ENCODE data around the gene DBF4B. TPM values are rescaled to one million over a fixed set of nuclear protein-coding genes. Genes with fewer than 3 reads are reported as not detected.

The DBF4B gene
- total RNA-seq, 2 experiments from 2014 or later = 1.5 TPM

DNA sequence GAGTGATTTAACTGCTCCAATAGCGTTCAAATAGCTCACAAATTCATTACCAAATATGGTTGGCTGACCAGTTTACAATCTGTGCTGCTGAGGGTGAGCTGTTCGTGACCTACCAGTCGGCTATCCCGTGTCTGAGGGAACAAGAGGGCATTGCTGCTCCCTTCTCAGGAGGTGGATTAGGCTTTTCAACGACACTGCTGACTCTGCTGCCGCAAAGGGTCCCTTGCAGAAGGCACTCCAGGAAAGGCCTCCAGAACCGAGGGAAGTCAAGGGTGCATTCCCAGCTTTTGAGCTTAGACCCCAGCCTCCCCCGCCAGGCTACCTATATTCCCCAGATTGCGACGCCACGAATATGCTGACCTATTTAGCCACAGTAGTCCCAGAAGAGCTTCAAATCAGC lies 89.3 kb downstream of the DBF4B start:
- no peak overlapping the region for H3K27ac Mint-ChIP-seq
- POLR2A ChIA-PET = interaction anchor here (0.8 kb wide), 1 partner anchor 234 kb away, joined by 4 read pairs; no protein-coding TSS in a partner anchor

DNA sequence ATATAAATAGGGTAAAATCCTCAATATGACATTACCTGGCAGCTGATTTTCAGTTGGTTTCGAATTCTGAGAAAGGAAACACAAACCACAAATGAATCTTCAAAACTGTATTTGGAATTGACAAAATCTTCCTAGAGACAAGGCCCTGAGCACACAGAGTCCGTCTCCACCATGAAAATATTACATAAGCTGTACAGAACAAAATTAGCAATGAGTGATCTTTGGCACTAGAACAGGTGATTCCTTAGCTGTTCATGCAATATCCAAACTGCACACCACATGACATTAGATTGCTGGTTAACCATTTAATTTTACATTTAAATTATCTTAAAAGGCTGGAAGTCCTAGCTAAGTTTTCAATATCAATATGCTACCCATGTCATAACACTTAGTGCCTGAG lies 89.9 kb downstream of the DBF4B start:
- no peaks in the 10 kb centered on the region for H3K9me3 Mint-ChIP-seq
- H3K36me3 Mint-ChIP-seq (ENCODE audit: low read depth) = no peaks in the 10 kb centered on the region
- TF ChIP-seq, protein P1, sequence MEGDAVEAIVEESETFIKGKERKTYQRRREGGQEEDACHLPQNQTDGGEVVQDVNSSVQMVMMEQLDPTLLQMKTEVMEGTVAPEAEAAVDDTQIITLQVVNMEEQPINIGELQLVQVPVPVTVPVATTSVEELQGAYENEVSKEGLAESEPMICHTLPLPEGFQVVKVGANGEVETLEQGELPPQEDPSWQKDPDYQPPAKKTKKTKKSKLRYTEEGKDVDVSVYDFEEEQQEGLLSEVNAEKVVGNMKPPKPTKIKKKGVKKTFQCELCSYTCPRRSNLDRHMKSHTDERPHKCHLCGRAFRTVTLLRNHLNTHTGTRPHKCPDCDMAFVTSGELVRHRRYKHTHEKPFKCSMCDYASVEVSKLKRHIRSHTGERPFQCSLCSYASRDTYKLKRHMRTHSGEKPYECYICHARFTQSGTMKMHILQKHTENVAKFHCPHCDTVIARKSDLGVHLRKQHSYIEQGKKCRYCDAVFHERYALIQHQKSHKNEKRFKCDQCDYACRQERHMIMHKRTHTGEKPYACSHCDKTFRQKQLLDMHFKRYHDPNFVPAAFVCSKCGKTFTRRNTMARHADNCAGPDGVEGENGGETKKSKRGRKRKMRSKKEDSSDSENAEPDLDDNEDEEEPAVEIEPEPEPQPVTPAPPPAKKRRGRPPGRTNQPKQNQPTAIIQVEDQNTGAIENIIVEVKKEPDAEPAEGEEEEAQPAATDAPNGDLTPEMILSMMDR (IDR thresholded peaks at IDR 0.05) = no peak
- ATAC-seq (ENCODE audit: poor library complexity) (no peak), DNase-seq (no peak)
- no peak overlapping the region for H3K4me3 Mint-ChIP-seq
- no peaks in the 10 kb centered on the region for H3K4me1 Mint-ChIP-seq (ENCODE audit: low read depth)
- intact Hi-C loops (cut with DNase I, micrococcal nuclease) = no loop called here
- H3K27me3 Mint-ChIP-seq = no peaks in the 10 kb centered on the region
- Histone ChIP-seq H3K27ac (ENCODE audit: low read depth in 1 of 2, low read length in 2 of 2) (no peak overlapping the region), H3K4me1 (ENCODE audit: insufficient read depth, low read length) (no peaks in the 10 kb centered on the region), H3K4me3 (ENCODE audit: low read length) (no peak overlapping the region), H3K27me3 (ENCODE audit: control insufficient read depth in 1 of 2, insufficient read depth in 2 of 2, low read length in 2 of 2) (peaks cover 0 to 3% of the 10 kb centered on the region in 2 experiments), H3K36me3 (ENCODE audit: insufficient read depth, low read length) (no peaks in the 10 kb centered on the region), H3K9me3 (ENCODE audit: control insufficient read depth in 1 of 2, insufficient read depth in 1 of 2, low read length in 2 of 2) (no peaks in the 10 kb centered on the region)
- ChIA-PET POLR2A (no interaction called here), CTCF (interaction anchor here (1.1 kb wide), 1 partner anchor 20 kb away, joined by 3 read pairs; no protein-coding TSS in a partner anchor)
- H3K27ac Mint-ChIP-seq = no peak overlapping the region

More for the DNA sequence above, 89.3 kb downstream of the DBF4B start:
- ATAC-seq (ENCODE audit: poor library complexity) (no peak), DNase-seq (no peak)
- no peaks in the 10 kb centered on the region for H3K9me3 Mint-ChIP-seq
- Histone ChIP-seq H3K27me3 (ENCODE audit: control insufficient read depth in 1 of 2, insufficient read depth in 2 of 2, low read length in 2 of 2) (peaks cover 0 to 3% of the 10 kb centered on the region in 2 experiments), H3K4me3 (ENCODE audit: low read length) (no peak overlapping the region), H3K36me3 (ENCODE audit: insufficient read depth, low read length) (no peaks in the 10 kb centered on the region), H3K27ac (ENCODE audit: low read depth in 1 of 2, low read length in 2 of 2) (no peak overlapping the region), H3K4me1 (ENCODE audit: insufficient read depth, low read length) (no peaks in the 10 kb centered on the region), H3K9me3 (ENCODE audit: control insufficient read depth in 1 of 2, insufficient read depth in 1 of 2, low read length in 2 of 2) (no peaks in the 10 kb centered on the region)
- no peaks in the 10 kb centered on the region for H3K4me1 Mint-ChIP-seq (ENCODE audit: low read depth)
- H3K4me3 Mint-ChIP-seq = no peak overlapping the region
- CTCF ChIA-PET = interaction anchor here (1.1 kb wide), 1 partner anchor 19 kb away, joined by 3 read pairs; no protein-coding TSS in a partner anchor
- TF ChIP-seq, protein P1 (IDR thresholded peaks at IDR 0.05) = no peak
- no peaks in the 10 kb centered on the region for H3K27me3 Mint-ChIP-seq
- H3K36me3 Mint-ChIP-seq (ENCODE audit: low read depth) = no peaks in the 10 kb centered on the region
- intact Hi-C loops (cut with DNase I, micrococcal nuclease) = no loop called here

Other genes with a start within 250 kb of the DBF4B start
- 10 to 100 TPM; 76.0 to 76.9 TPM for gene GPATCH8, start 205.3 kb upstream of the DBF4B start, total RNA-seq
- gene FZD2, start 151.2 kb upstream of the DBF4B start, total RNA-seq = not detected
- under 1 TPM in 1 of 2 experiments, not detected in 1; 0.08 TPM for gene MEIOC, start 52.2 kb upstream of the DBF4B start, total RNA-seq
- gene CCDC43, start 18.9 kb upstream of the DBF4B start, total RNA-seq = 10 to 100 TPM; 23.6 to 25.3 TPM
- under 1 TPM; 0.16 to 0.47 TPM for gene ADAM11, start 50.3 kb downstream of the DBF4B start, total RNA-seq
- not detected for gene GJC1, start 121.6 kb downstream of the DBF4B start, total RNA-seq
- not detected for gene HIGD1B, start 139.2 kb downstream of the DBF4B start, total RNA-seq
- gene EFTUD2, start 190.8 kb downstream of the DBF4B start, total RNA-seq = 100 to 1,000 TPM; 105 to 112 TPM
- not detected for gene GFAP, start 206.8 kb downstream of the DBF4B start, total RNA-seq
- under 1 TPM; 0.05 to 0.08 TPM for gene KIF18B, start 239.1 kb downstream of the DBF4B start, total RNA-seq